Neural crest cell (in vitro differentiated cells): ENCODE results near the gene PLSCR1. TPM values are rescaled to one million over a fixed set of nuclear protein-coding genes. Genes with fewer than 3 reads are reported as not detected.
A peak's percentile ranks its signal among the peaks of the same experiment; 100 is the strongest.
"Not testable (repeated sequence)": the region's sequence is repeated elsewhere in the genome, so short reads cannot be mapped to it uniquely, and the experiment has no call there.

ENCODE experiments used
- DNase-seq: peaks from one replicate; pipeline ENCODE4 v3.0.0; 2021; ENCODE audit warnings: low read depth, mixed read lengths, low spot score
- H3K27ac Mint-ChIP-seq: one replicate; pipeline ENCODE4 v1.8.0; 2021; ENCODE audit warnings: mild to moderate bottlenecking, mixed read lengths; ENCODE audit not compliant: unreplicated experiment
- H3K27me3 Mint-ChIP-seq: 2 replicates; pipeline ENCODE4 v1.8.0; 2021; ENCODE audit warnings: low read depth, mild to moderate bottlenecking, mixed read lengths
- H3K36me3 Mint-ChIP-seq: 2 replicates; pipeline ENCODE4 v1.8.0; 2021; ENCODE audit warnings: low read depth, mild to moderate bottlenecking, mixed read lengths
- H3K4me1 Mint-ChIP-seq: 2 replicates; pipeline ENCODE4 v1.8.0; 2021; ENCODE audit warnings: mixed read lengths
- H3K4me3 Mint-ChIP-seq: one replicate; pipeline ENCODE4 v1.8.0; 2021; ENCODE audit warnings: mild to moderate bottlenecking, mixed read lengths
- H3K9me3 Mint-ChIP-seq: 2 replicates; pipeline ENCODE4 v1.8.0; 2021; ENCODE audit warnings: mixed read lengths
- CTCF ChIP-seq: fragments of 200-600 bp; sonication (generic); conservative IDR thresholded peaks from 2 replicates; pipeline ENCODE4 v1.5.0; 2021; ENCODE audit warnings: antibody characterized with exemption, mild to moderate bottlenecking
- total RNA-seq: library from RNA; stranded (reverse); gene quantifications from 2 replicates; pipeline ENCODE4 v1.2.1, GENCODE V29; 2021

Gene PLSCR1
- total RNA-seq, 1 donor from 2014 or later = 29.8 TPM

DNA sequence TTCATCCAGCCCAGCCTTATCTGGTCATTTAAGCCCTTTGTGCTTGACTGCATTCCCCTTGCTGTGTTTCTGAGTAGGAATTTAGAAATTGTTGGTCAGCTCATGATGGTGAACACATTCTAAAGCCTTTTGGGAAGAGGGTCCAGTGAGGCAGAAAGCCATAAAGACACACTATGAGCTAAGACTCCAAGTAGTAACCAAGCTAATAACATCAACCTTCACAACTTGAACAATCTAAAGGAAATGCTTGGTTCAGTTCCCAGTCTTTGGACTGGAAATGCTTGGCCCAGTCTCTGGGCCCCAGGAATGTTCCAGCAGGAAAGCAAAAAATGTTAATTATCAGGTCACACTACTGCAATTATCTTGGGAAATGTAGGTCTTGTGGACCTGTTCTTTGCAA is 7.7 kb downstream of the PLSCR1 start:
- H3K36me3 Mint-ChIP-seq = peaks cover 20% of the 10 kb centered on the region
- H3K9me3 Mint-ChIP-seq = peaks cover 3% of the 10 kb centered on the region
- no peaks in the 10 kb centered on the region for H3K27me3 Mint-ChIP-seq
- peaks cover 6% of the 10 kb centered on the region for H3K4me1 Mint-ChIP-seq
- no peak for TF ChIP-seq CTCF
- DNase-seq = no peak
- H3K27ac Mint-ChIP-seq = peak overlapping the region; percentile 38
- no peak overlapping the region for H3K4me3 Mint-ChIP-seq

DNA sequence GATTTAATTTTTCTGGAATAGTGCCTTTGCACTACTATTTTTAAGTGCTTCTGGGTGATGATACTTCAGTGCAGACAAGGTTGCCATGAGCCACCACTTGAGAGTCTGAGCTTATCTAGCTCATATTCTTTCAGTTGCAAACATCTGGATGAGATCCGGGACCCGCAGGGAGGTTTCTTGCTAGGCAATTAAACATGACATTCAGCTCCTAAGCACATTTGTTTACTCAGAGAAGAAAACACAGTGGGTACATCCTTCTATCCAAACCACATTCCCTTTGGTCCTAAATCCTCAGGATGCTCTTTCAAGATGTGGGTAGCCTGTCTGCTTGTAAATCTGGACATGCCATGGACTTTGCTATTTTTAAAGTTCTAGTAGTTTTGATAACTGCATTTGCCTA is 12.0 kb downstream of the PLSCR1 start:
- Mint-ChIP-seq H3K4me3 (no peak overlapping the region), H3K4me1 (peaks cover 17% of the 10 kb centered on the region), H3K9me3 (no peaks in the 10 kb centered on the region), H3K27ac (no peak overlapping the region), H3K27me3 (no peaks in the 10 kb centered on the region), H3K36me3 (peaks cover 15% of the 10 kb centered on the region)
- no peak for TF ChIP-seq CTCF
- no peak for DNase-seq

DNA sequence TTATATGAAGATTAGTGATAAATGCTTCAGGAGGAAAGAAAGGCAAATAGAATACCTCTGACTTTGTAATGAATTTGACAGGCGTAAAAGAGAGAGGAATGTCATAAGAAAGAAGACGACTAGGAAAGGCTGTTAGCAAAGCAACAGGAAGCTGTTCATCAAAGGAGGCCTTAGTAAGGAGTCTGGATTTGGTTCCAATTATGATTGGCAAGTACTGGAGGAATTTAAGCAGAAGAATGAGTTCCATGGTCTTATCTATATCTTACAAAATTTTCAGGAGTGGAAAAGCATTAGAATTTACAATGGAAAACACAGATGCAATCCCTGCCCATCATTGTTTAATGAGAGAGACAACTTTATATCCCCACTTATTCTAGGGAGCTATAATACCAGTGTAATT is 13.8 kb downstream of the PLSCR1 start:
- H3K27me3 Mint-ChIP-seq = no peaks in the 10 kb centered on the region
- peak overlapping the region; percentile 63 for H3K27ac Mint-ChIP-seq
- peaks cover 13% of the 10 kb centered on the region for H3K36me3 Mint-ChIP-seq
- no peaks in the 10 kb centered on the region for H3K9me3 Mint-ChIP-seq
- H3K4me1 Mint-ChIP-seq = peaks cover 17% of the 10 kb centered on the region
- no peak for TF ChIP-seq CTCF
- no peak overlapping the region for H3K4me3 Mint-ChIP-seq
- DNase-seq = no peak

- TF ChIP-seq CTCF = no peak
- no peak for DNase-seq
- no peak overlapping the region for H3K4me3 Mint-ChIP-seq
- peaks cover 8% of the 10 kb centered on the region for H3K36me3 Mint-ChIP-seq
- H3K9me3 Mint-ChIP-seq = no peaks in the 10 kb centered on the region
- peaks cover 16% of the 10 kb centered on the region for H3K4me1 Mint-ChIP-seq
- no peak overlapping the region for H3K27ac Mint-ChIP-seq
- no peaks in the 10 kb centered on the region for H3K27me3 Mint-ChIP-seq
Measured at GRCh38 chr3:146529021-146529420, 15.4 kb downstream of the PLSCR1 start.

GRCh38 chr3:146524961-146525360 is 19.4 kb downstream of the PLSCR1 start:
- peaks cover 10% of the 10 kb centered on the region for H3K4me1 Mint-ChIP-seq
- no peak overlapping the region for H3K4me3 Mint-ChIP-seq
- H3K36me3 Mint-ChIP-seq = peaks cover 8% of the 10 kb centered on the region
- no peaks in the 10 kb centered on the region for H3K27me3 Mint-ChIP-seq
- DNase-seq = no peak
- H3K9me3 Mint-ChIP-seq = no peaks in the 10 kb centered on the region
- no peak overlapping the region for H3K27ac Mint-ChIP-seq
- no peak for TF ChIP-seq CTCF

GRCh38 chr3:146523531-146523930 is 20.9 kb downstream of the PLSCR1 start:
- TF ChIP-seq CTCF = no peak
- Mint-ChIP-seq H3K9me3 (no peaks in the 10 kb centered on the region), H3K27ac (no peak overlapping the region)

DNA sequence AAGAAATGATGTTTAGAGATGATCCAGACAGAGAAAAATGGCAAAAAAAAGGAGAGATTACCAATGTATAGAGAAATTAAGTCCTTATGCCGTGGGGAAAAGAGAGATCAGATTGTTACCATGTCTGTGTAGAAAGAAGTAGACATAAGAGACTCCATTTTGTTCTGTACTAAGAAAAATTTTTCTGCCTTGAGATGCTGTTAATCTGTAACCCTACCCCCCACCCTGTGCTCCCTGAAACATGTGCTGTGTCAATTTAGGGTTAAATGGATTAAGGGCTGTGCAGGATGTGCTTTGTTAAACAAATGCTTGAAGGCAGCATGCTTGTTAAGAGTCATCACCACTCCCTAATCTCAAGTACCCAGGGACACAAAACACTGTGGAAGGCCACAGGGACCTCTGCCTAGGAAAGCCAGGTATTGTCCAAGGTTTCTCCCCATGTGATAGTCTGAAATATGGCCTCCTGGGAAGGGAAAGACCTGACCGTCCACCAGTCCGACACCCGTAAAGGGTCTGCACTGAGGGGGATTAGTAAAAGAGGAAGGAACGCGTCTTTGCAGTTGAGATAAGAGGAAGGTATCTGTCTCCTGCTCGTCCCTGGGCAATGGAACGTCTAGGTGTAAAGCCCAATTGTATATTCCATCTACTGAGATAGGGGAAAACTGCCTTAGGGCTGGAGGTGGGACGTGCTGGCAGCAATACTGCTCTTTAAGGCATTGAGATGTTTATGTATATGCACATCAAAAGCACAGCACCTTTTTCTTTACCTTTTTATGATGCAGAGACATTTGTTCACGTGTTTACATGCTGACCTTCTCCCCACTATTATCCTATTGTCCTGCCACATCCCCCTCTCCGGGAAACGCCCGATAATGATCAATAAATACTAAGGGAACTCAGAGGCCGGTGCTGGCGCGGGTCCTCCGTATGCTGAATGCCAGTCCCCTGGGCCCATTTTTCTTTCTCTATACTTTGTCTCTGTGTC is 21.9 kb downstream of the PLSCR1 start:
- H3K36me3 Mint-ChIP-seq, H3K9me3 Mint-ChIP-seq, DNase-seq, H3K27ac Mint-ChIP-seq, H3K4me3 Mint-ChIP-seq, H3K27me3 Mint-ChIP-seq, H3K4me1 Mint-ChIP-seq: not testable (repeated sequence)

More at GRCh38 chr3:146523531-146523930, 20.9 kb downstream of the PLSCR1 start:
- Mint-ChIP-seq H3K4me1 (peaks cover 10% of the 10 kb centered on the region), H3K36me3 (peaks cover 8% of the 10 kb centered on the region), H3K27me3 (no peaks in the 10 kb centered on the region), H3K4me3 (no peak overlapping the region)
- no peak for DNase-seq
